Lower lobe of right lung (tissue), 2 donors: Measurements from ENCODE around the gene ATP6V0A1. TPM values are rescaled to one million over a fixed set of nuclear protein-coding genes. Genes with fewer than 3 reads are reported as not detected.

ENCODE experiments used
- ATAC-seq, 2 donors: fragments of 200-7000 bp; cut with Tn5 transposase; one replicate each; pipeline ENCODE4 v1.9.1; 2020 to 2022; ENCODE audit warnings: mild to moderate bottlenecking in 2 of 2, moderate library complexity in 2 of 2
- DNase-seq: peaks from one replicate; pipeline ENCODE4 v3.0.0-alpha.2; 2020
- H3K27ac ChIP-seq: fragments of 200-600 bp; one replicate; pipeline ENCODE4 v1.8.0; 2022
- H3K27me3 ChIP-seq: fragments of 200-600 bp; one replicate; pipeline ENCODE4 v1.8.0; 2022; ENCODE audit warnings: low read depth
- H3K36me3 ChIP-seq: fragments of 200-600 bp; one replicate; pipeline ENCODE4 v1.8.0; 2022; ENCODE audit warnings: mild to moderate bottlenecking
- H3K4me1 ChIP-seq: fragments of 200-600 bp; one replicate; pipeline ENCODE4 v1.8.0; 2022
- H3K4me3 ChIP-seq: fragments of 200-600 bp; one replicate; pipeline ENCODE4 v1.8.0; 2022; ENCODE audit warnings: mild to moderate bottlenecking
- H3K9me3 ChIP-seq: fragments of 200-600 bp; one replicate; pipeline ENCODE4 v1.8.0; 2022
- CTCF ChIP-seq: fragments of 200-600 bp; IDR thresholded peaks from one replicate; pipeline ENCODE4 v1.8.0; 2022; ENCODE audit warnings: antibody characterized with exemption, mild to moderate bottlenecking
- intact Hi-C: fragments of 100-400 bp; cut with DNase I; formaldehyde crosslinking; loops from one replicate; pipeline ENCODE4 v1.11.0; 2022
- total RNA-seq: library from RNA; stranded (reverse); fragmentation: NEBNext Ultra II Directional; extraction: Animal tissue kit (Norgen Biotek cat#: 25700); gene quantifications from one replicate; pipeline ENCODE4 v1.2.1, GENCODE V29; 2021
- donor health status: DM: no; HTN: yes; CAD: no; lungs with severe emphysema.

Gene ATP6V0A1
- total RNA-seq, 1 donor from 2014 or later, result 107 TPM

GRCh38 chr17:42527932-42528331, 69.3 kb downstream of the ATP6V0A1 start:
- intact Hi-C loops, result no loop called here
- Histone ChIP-seq H3K36me3 (peaks cover 6% of the 10 kb centered on the region), H3K9me3 (no peaks in the 10 kb centered on the region), H3K4me1 (peaks cover 43% of the 10 kb centered on the region), H3K27me3 (no peaks in the 10 kb centered on the region), H3K4me3 (no peak overlapping the region), H3K27ac (no peak overlapping the region)
- DNase-seq (no peak), ATAC-seq (no peak)
- no peak for TF ChIP-seq CTCF

- Histone ChIP-seq H3K36me3 (no peaks in the 10 kb centered on the region), H3K4me3 (no peak overlapping the region), H3K27ac (no peak overlapping the region), H3K27me3 (no peaks in the 10 kb centered on the region), H3K9me3 (no peaks in the 10 kb centered on the region), H3K4me1 (peaks cover 41% of the 10 kb centered on the region)
- DNase-seq (no peak), ATAC-seq (no peak)
- TF ChIP-seq CTCF, result no peak
- intact Hi-C loops, result no loop called here
Measured at GRCh38 chr17:42529061-42529460, 70.4 kb downstream of the ATP6V0A1 start.

GRCh38 chr17:42530952-42531454, 72.3 kb downstream of the ATP6V0A1 start:
- ATAC-seq, result no peak
- H3K27ac ChIP-seq, result peak overlapping the region; percentile 81
- no peak for DNase-seq
- no peaks in the 10 kb centered on the region for H3K27me3 ChIP-seq
- peaks cover 49% of the 10 kb centered on the region for H3K4me1 ChIP-seq
- H3K36me3 ChIP-seq, result no peaks in the 10 kb centered on the region
- no peak overlapping the region for H3K4me3 ChIP-seq
- H3K9me3 ChIP-seq, result no peaks in the 10 kb centered on the region
- TF ChIP-seq CTCF, result no peak
- intact Hi-C loops, result no loop called here

GRCh38 chr17:42531455-42532354, 73.0 kb downstream of the ATP6V0A1 start:
- Histone ChIP-seq H3K9me3 (no peaks in the 10 kb centered on the region), H3K27ac (peak overlapping the region; percentile 81), H3K36me3 (no peaks in the 10 kb centered on the region), H3K27me3 (no peaks in the 10 kb centered on the region), H3K4me3 (peak overlapping the region; percentile 57), H3K4me1 (peaks cover 42% of the 10 kb centered on the region)
- peak; percentile 83 for DNase-seq
- peak; percentile 51 for TF ChIP-seq CTCF
- intact Hi-C loops, result no loop called here
- ATAC-seq, result peak; percentile 53 to 56

- Histone ChIP-seq H3K27ac (peak overlapping the region; percentile 83), H3K4me1 (peaks cover 37% of the 10 kb centered on the region), H3K9me3 (no peaks in the 10 kb centered on the region), H3K36me3 (peaks cover 24% of the 10 kb centered on the region), H3K4me3 (peak overlapping the region; percentile 70), H3K27me3 (no peaks in the 10 kb centered on the region)
- DNase-seq (no peak), ATAC-seq (peak in 1 of 2 donors; percentile 6)
- TF ChIP-seq CTCF, result no peak
- intact Hi-C loops, result no loop called here
Measured at GRCh38 chr17:42535155-42536047, 76.7 kb downstream of the ATP6V0A1 start.
